Sigmoid colon (tissue), 7 donors: ENCODE results near the gene BNIP5. TPM values are rescaled to one million over a fixed set of nuclear protein-coding genes. Genes with fewer than 3 reads are reported as not detected.

Experiments used
- DNase-seq: peaks from one replicate; pipeline ENCODE4 v3.0.0-alpha.2; 2019
- H3K27ac ChIP-seq, 4 donors: fragments of 200-600 bp; sonication (generic); one replicate each; pipeline ENCODE4 v1.5.1; 2016 to 2019; ENCODE audit warnings: mild to moderate bottlenecking in 1 of 4
- H3K27me3 ChIP-seq, 3 donors: fragments of 200-600 bp; sonication (generic); one replicate each; pipeline ENCODE4 v1.5.1; 2019; ENCODE audit warnings: mild to moderate bottlenecking in 1 of 3
- H3K36me3 ChIP-seq, 4 donors: fragments of 200-600 bp; sonication (generic); one replicate each; pipeline ENCODE4 v1.5.1; 2016 to 2019
- H3K4me1 ChIP-seq, 4 donors: fragments of 200-600 bp; sonication (generic); one replicate each; pipeline ENCODE4 v1.5.1; 2017 to 2019
- H3K4me3 ChIP-seq, 4 donors: fragments of 200-600 bp; sonication (generic); one replicate each; pipeline ENCODE4 v1.5.1; 2017 to 2019; ENCODE audit warnings: mild to moderate bottlenecking in 2 of 4, moderate library complexity in 1 of 4
- H3K9me3 ChIP-seq, 4 donors: fragments of 200-600 bp in 3 of 4; sonication (generic) in 3 of 4; one replicate each; pipeline versions ENCODE4 v1.5.1 to v1.6.1; 2013 to 2019
- EP300 ChIP-seq, 4 donors: sonication (generic); formaldehyde crosslinking; IDR thresholded peaks; one replicate each; pipeline ENCODE4 v1.6.1; 2017; ENCODE audit warnings: antibody characterized with exemption in 4 of 4
- POLR2A ChIP-seq, 2 donors: fragments of 450-650 bp; IDR thresholded peaks; one replicate each; pipeline ENCODE4 v1.6.1; 2016; ENCODE audit warnings: antibody characterized with exemption in 2 of 2, mild to moderate bottlenecking in 2 of 2, moderate library complexity in 2 of 2
- POLR2AphosphoS5 ChIP-seq, 4 donors: sonication (generic); formaldehyde crosslinking; IDR thresholded peaks; one replicate each; pipeline ENCODE4 v1.6.1; 2017; ENCODE audit warnings: antibody characterized with exemption in 4 of 4
- WGBS, 2 donors: extraction: QIAGEN DNeasy Blood & Tissue Kit; methylation state at CpG; one replicate each; pipeline ENCODE4 v1.1.7; 2013; 5-methylcytosine and 5-hydroxymethylcytosine counted together
- intact Hi-C: fragments of 100-400 bp; cut with DNase I; formaldehyde crosslinking; loops from one replicate; pipeline ENCODE4 v1.15.1; 2023
- polyA plus RNA-seq, 3 donors: library from polyadenylated mRNA; stranded (reverse); fragments of 200-250 nt; gene quantifications; one replicate each; pipeline ENCODE4 v1.2.3, GENCODE V29; 2013
- total RNA-seq, 4 donors: library from RNA; depleted of rRNA; stranded (reverse); fragments of >200 nt; gene quantifications; one replicate each; pipeline ENCODE4 v1.1.0, GENCODE V29; 2016
- TF ChIP-seq, protein P1 (sequence below), 4 experiments: fragments of 450-650 bp in 3 of 4; fragments of 200-600 bp in 1 of 4; IDR thresholded peaks; one replicate each; pipeline ENCODE4 v1.5.1; 2016 to 2019; ENCODE audit warnings: antibody characterized with exemption in 4 of 4, mild to moderate bottlenecking in 3 of 4, moderate library complexity in 2 of 4
- donor health status: healthy with polysubstance abuse.
- donor health status: Bipolar disorder and iron deficiency.
- donor health status: healthy.

The BNIP5 gene
- total and polyA plus RNA-seq, 7 donors = 5.5 to 9.0 (median 8.6) TPM; not detected in 4

DNA sequence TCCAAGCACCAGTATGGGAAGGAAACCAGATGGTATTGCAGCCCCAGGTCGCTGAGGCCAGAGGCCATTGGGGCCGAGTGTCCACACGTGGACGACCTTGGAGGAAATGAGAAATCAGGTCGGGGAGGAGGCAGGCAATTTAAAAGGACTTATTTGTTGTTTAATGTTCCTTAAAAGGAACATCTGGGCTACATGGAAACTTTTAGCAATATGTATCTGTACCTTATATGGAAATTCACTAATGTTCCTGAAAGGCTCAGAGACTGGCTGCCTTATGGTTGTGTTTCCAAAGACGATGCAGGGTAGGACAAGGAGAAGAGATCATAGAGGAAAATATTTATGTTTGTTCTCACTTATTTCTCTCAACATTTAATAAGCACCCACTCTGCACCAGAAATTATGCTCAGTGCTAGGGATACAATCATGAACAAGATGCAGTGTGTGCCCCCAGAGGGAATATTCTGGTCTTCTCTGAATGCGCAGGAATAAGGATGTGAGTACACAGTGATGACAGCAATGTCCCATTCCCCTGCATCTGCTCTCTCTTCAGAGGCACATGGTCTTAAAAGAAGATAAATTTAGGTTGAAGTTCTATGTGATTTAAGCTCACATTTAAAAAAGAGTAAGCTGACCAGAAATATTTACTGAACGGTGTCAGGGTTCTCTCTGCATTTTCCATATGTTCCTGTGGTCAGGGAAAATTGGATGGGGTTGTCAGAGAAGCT is 3.4 kb downstream of the BNIP5 start:
- peaks cover 0 to 3% (median 0%) of the 10 kb centered on the region in 4 donors for H3K4me1 ChIP-seq
- H3K27ac ChIP-seq = no peak overlapping the region
- no peak for DNase-seq
- no peaks in the 10 kb centered on the region for H3K9me3 ChIP-seq
- peaks cover 0 to 40% (median 0%) of the 10 kb centered on the region in 3 donors for H3K27me3 ChIP-seq
- WGBS, 2 donors = 79 to 80% methylated on average over 8 of the region's 8 CpGs
- H3K4me3 ChIP-seq = no peak overlapping the region
- TF ChIP-seq EP300 (IDR thresholded peaks at IDR 0.05) = no peak
- TF ChIP-seq POLR2A (IDR thresholded peaks at IDR 0.05) = no peak
- no peak for TF ChIP-seq POLR2AphosphoS5 (IDR thresholded peaks at IDR 0.05)
- TF ChIP-seq, protein P1, sequence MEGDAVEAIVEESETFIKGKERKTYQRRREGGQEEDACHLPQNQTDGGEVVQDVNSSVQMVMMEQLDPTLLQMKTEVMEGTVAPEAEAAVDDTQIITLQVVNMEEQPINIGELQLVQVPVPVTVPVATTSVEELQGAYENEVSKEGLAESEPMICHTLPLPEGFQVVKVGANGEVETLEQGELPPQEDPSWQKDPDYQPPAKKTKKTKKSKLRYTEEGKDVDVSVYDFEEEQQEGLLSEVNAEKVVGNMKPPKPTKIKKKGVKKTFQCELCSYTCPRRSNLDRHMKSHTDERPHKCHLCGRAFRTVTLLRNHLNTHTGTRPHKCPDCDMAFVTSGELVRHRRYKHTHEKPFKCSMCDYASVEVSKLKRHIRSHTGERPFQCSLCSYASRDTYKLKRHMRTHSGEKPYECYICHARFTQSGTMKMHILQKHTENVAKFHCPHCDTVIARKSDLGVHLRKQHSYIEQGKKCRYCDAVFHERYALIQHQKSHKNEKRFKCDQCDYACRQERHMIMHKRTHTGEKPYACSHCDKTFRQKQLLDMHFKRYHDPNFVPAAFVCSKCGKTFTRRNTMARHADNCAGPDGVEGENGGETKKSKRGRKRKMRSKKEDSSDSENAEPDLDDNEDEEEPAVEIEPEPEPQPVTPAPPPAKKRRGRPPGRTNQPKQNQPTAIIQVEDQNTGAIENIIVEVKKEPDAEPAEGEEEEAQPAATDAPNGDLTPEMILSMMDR (IDR thresholded peaks at IDR 0.05) = no peak
- H3K36me3 ChIP-seq = no peaks in the 10 kb centered on the region
- intact Hi-C loops = no loop called here

DNA sequence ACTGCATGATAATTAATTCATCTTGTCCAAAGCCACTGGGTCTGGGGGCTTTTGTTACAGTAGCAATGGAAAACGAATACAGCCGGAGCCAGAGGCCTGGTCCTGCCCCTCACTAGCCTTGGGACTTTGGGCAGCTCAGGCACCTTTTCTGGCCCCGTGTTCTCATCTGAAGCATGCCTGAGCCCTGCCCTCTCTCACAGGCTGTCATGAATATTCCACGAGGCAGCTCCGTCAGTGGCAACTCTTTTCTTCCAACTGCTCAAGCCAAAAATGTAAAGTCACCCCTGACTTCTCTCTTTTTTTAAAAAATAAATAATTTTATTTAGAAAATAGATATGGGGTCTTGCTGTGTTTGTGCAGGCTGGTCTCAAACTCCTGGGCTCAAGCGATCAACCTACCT is 5.3 kb downstream of the BNIP5 start:
- WGBS, 2 donors = 94 to 96% methylated on average over 6 of the region's 6 CpGs
- no peak overlapping the region for H3K27ac ChIP-seq
- H3K36me3 ChIP-seq = no peaks in the 10 kb centered on the region
- intact Hi-C loops = no loop called here
- H3K4me1 ChIP-seq = peaks cover 0 to 3% (median 0%) of the 10 kb centered on the region in 4 donors
- TF ChIP-seq EP300 (IDR thresholded peaks at IDR 0.05) (no peak), POLR2AphosphoS5 (IDR thresholded peaks at IDR 0.05) (no peak), POLR2A (IDR thresholded peaks at IDR 0.05) (no peak)
- TF ChIP-seq, protein P1 (IDR thresholded peaks at IDR 0.05) = no peak
- peaks cover 0 to 40% (median 0%) of the 10 kb centered on the region in 3 donors for H3K27me3 ChIP-seq
- no peak overlapping the region for H3K4me3 ChIP-seq
- DNase-seq = no peak
- no peaks in the 10 kb centered on the region for H3K9me3 ChIP-seq

DNA sequence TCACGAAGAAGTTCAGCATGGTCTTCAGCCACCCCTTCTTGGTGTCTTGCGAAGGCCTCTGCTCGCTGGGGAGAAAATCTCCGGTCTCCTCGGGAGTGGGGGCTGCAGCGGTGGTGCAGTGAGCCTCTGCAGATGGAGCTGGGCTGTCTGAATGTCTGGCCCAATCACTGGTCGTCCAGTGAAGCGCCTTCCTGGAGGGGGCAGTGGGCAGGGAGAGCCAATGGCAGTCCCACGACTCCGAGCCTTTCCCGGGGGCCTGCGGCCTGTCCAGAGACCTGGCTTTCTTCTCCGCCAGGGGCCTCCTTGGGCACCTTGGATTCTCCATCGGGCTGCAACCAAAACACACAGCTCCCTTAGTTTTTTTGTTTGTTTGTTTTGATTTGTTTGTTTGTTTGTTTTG is 6.3 kb downstream of the BNIP5 start:
- Histone ChIP-seq H3K9me3 (no peaks in the 10 kb centered on the region), H3K27me3 (peaks cover 0 to 33% (median 0%) of the 10 kb centered on the region in 3 donors), H3K4me1 (peaks cover 0 to 3% (median 0%) of the 10 kb centered on the region in 4 donors), H3K4me3 (no peak overlapping the region), H3K36me3 (no peaks in the 10 kb centered on the region), H3K27ac (no peak overlapping the region)
- 93% methylated on average over 14 of the region's 14 CpGs for WGBS, 2 donors
- DNase-seq = no peak
- no peak for TF ChIP-seq EP300 (IDR thresholded peaks at IDR 0.05)
- TF ChIP-seq, protein P1 (IDR thresholded peaks at IDR 0.05) = no peak
- TF ChIP-seq POLR2AphosphoS5 (IDR thresholded peaks at IDR 0.05) = no peak
- intact Hi-C loops = no loop called here

DNA sequence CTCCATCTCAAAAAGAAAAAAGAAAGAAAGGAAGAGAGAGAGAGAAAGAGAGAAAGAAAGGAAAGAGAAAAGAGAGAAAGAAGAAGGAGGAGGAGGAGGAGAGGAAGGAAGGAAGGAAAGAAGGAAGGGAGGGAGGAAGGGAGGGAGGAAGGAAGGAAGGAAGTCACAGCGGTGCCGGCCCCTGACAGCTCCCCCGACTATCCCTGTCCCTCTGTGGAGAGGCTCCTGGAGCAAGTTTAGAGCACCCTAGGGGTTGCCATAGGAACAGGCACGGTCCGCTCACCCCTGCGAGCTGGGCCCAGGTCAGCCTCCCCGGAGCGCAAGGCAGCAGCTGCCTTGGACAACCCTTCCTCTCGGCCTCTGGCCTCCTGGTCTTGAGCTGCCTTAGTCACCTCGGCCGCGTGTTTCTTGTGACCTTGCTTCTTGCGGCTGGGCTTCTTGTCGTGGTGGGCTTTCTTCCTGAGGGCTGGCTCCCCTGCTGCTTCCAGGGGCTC is 6.8 kb downstream of the BNIP5 start:
- TF ChIP-seq POLR2AphosphoS5 (IDR thresholded peaks at IDR 0.05) (no peak), POLR2A (IDR thresholded peaks at IDR 0.05) (no peak), EP300 (IDR thresholded peaks at IDR 0.05) (no peak)
- TF ChIP-seq, protein P1 (IDR thresholded peaks at IDR 0.05) = no peak
- H3K9me3 ChIP-seq = no peaks in the 10 kb centered on the region
- H3K27me3 ChIP-seq = peaks cover 0 to 28% (median 0%) of the 10 kb centered on the region in 3 donors
- no peaks in the 10 kb centered on the region for H3K36me3 ChIP-seq
- peaks cover 0 to 3% (median 0%) of the 10 kb centered on the region in 4 donors for H3K4me1 ChIP-seq
- no peak overlapping the region for H3K27ac ChIP-seq
- intact Hi-C loops = no loop called here
- H3K4me3 ChIP-seq = no peak overlapping the region
- 85 to 89% methylated on average over 14 of the region's 14 CpGs for WGBS, 2 donors
- no peak for DNase-seq
